GM21367 (cell line): ENCODE measurements around the gene TEX55.
"Not testable (repeated sequence)": the region's sequence is repeated elsewhere in the genome, so short reads cannot be mapped to it uniquely, and the experiment has no call there.

ENCODE experiments used
- ATAC-seq: cut with Tn5 transposase; IDR thresholded peaks from one replicate; pipeline ENCODE4 v1.9.1; 2021; ENCODE audit not compliant: unreplicated experiment

The TEX55 gene

DNA sequence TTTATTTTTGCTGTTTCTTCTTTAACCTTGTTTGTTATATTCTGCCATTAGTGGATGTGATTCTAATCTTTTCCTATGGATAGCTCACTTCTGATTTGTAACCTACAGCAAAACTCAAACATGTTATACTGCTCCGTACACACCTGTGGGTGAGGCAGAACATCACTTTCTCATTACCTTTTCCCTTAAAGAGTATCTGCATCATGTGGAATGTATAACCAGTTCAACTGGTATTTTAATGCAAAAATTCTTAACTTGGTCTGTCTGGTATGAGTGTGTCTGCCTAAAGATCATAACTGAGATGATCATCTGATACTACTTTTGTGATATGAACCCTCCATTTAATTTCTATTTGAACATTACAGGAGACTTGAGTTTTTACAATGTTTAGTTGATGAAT lies 14.4 kb downstream of the TEX55 start:
- no peak for ATAC-seq

GRCh38 chr3:119160815-119161214 lies 14.8 kb downstream of the TEX55 start:
- no peak for ATAC-seq

DNA sequence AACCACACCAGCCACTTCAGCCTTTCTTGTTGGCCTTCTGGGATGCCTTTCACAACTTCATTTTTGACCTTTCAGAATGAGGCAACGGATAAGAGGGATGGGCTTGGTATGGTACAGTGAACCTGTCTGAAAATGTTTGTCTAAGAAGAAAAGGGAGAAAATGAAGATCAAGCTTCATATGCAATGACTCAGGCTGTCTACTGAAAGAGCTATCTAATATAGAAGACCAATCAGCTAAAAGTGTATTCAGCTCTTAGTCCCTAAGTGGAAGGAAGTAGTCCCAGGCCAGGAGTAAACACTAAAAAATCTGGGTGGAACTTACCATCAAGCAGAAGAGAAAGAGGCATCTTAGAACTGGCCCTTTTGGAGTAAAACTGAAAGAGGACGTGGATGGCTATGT lies 15.3 kb downstream of the TEX55 start:
- no peak for ATAC-seq

DNA sequence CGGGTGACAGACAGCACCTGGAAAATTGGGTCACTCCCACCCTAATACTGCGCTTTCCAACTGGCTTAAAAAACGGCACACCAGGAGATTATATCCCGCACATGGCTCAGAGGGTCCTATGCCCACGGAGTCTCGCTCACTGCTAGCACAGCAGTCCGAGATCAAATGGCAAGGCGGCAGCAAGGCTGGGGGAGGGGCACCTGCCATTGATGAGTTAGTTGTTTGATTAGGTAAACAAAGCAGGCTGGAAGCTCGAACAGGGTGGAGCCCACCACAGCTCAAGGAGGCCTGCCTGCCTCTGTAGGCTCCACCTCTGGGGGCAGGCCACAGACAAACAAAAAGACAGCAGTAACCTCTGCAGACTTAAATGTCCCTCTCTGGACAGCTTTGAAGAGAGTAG lies 18.8 kb downstream of the TEX55 start:
- not testable (repeated sequence) for ATAC-seq

- ATAC-seq = no peak
These were observed 24.9 kb downstream of the TEX55 start for GRCh38 chr3:119170821-119171220.

- ATAC-seq = no peak
These were observed 27.4 kb downstream of the TEX55 start, which contains the start of gene UPK1B for GRCh38 chr3:119173325-119173724. TSS of gene UPK1B (plus strand) at chr3:119173598. CDS start at chr3:119186742, 13,144 bp downstream.

- ATAC-seq = no peak
These were observed 30.1 kb downstream of the TEX55 start for GRCh38 chr3:119175872-119176756.

DNA sequence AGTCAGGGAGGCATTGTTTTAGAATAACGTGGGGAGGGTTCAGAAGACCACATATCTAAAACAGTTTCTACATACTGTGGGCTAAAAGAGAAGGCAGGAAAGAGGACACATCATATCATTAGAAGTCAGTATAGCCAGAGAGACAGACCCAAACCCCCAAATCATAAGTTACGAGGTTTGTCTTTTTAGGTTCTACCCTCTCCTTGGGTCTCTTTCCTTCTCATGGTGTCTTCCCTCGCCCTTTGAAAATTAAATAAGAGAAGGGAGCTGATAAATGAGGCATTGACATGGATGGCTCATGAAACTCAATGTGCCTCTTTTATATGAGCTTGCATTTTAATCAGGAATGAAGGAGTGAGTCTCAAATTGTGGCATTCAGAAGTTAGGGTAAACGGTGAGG lies 30.8 kb downstream of the TEX55 start:
- ATAC-seq = no peak

DNA sequence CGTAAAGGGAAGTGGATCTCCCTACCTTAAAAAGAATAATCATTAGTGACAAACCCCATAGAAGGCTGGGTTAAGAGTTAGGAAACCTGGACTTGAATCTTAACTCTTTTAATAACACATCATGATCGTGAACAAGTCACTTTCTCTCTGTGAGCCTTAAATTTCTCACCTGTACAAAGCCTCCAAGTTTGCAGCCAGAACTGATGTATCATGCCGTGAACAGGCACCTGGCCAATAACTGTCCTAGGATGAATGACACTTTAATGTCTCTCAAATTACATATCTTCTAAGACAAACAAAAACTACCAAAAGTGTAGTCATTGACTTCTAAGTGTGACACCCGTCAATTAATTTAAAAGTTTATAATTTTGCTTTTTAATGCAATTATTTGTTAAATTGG lies 31.4 kb downstream of the TEX55 start:
- ATAC-seq = no peak

DNA sequence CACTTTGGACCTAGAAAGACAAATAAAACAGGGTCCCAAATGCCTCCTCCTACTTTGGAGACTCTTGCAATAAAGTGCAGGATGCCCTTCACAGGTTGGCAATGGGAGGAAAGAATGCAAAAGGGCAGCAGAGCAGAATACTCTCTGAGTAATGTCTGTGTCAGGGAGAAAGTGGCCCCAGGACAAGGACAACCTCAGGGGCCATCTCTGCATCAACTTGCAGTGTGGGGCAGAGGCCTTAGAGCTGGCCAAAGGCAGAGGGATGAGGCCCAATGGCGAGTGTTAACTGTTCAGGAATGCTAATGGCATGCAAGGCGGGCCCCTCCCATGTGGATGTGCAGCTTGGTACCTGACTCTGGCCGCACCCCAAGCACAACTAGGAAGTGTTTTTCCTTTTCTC lies 35.8 kb downstream of the TEX55 start:
- no peak for ATAC-seq

GRCh38 chr3:119184111-119184510 lies 38.1 kb downstream of the TEX55 start:
- no peak for ATAC-seq

- ATAC-seq = no peak
These were observed 39.0 kb downstream of the TEX55 start for GRCh38 chr3:119184796-119185570.

DNA sequence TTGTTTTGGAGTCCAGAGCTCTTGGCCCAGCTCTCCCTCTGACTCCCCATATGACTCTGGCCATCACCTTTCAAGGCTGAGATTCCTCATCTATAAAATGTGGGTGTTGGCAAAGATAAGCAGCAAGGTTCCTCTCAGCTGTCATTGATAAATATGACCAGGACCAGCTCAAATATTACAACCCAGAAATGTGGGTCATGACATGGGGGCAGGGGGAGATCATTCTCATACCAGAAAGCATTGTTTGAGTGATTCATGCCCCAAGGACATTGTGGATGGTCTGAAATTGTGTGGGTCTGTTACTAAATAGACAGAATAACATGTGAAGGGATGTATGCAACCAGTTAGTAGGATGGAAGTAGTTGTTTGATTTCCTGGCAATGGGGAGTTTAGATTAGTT lies 41.3 kb downstream of the TEX55 start:
- no peak for ATAC-seq

- ATAC-seq = no peak
These were observed 45.8 kb downstream of the TEX55 start for GRCh38 chr3:119191800-119192199.

DNA sequence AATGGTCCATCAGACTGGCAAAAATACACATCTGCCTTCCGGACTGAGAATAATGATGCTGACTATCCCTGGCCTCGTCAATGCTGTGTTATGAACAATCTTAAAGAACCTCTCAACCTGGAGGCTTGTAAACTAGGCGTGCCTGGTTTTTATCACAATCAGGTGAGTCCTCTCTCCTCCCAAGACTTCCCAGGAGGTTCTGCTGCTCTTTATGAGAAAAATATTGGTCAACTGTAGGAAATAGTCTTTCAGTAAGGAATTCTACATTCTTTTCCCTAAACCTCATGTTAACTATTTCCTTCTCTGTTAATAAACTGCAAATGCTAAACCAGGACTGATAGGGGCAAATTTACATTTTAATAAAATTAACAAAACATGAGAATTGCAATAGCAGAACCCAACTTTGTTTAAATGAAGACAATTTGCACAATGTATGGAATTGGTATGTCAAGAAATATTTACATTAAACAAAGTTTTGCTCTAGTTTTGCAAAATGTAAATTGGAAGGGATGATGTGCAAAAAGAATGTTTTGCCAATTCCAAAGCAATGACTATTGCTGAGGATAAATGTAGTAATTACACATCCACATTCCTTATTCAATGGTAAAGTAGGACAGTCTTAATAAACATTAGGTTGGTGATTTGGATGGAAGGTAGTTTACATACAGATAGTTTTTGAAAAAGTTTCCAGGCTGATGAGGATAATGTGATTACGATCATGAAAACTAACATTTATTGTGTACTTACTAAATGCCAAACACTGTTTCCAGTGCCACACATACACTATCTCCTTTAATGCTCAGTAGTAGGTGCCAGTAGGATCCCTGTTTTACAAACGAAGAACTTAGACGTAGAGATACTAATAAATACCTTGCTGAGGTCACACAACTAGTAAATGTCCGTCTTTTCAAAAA lies 48.5 kb downstream of the TEX55 start:
- ATAC-seq = no peak

- no peak for ATAC-seq
These were observed 49.1 kb downstream of the TEX55 start for GRCh38 chr3:119195151-119195476.

GRCh38 chr3:119195911-119196310 lies 49.9 kb downstream of the TEX55 start:
- no peak for ATAC-seq
